ENCODE data around the gene ZFYVE28. TPM values are rescaled to one million over a fixed set of nuclear protein-coding genes. Genes with fewer than 3 reads are reported as not detected.

ZFYVE28 gene
- total RNA-seq, 1 donor, result 10.5 TPM

- peak overlapping the region; percentile 48 for H3K4me3 ChIP-seq (ENCODE audit: insufficient read depth, low read length)
- peak; percentile 61 for DNase-seq (ENCODE audit: insufficient read length, low spot score, missing footprints)
Measured at GRCh38 chr4:2416564-2417225, 1.8 kb downstream of the ZFYVE28 start.

GRCh38 chr4:2415881-2416563 lies 2.4 kb downstream of the ZFYVE28 start:
- Histone ChIP-seq H3K4me2 (ENCODE audit: insufficient read depth, low read length) (no peak overlapping the region), H3K4me3 (ENCODE audit: insufficient read depth, low read length) (no peak overlapping the region), H3K9me3 (ENCODE audit: low read depth, low read length) (no peaks in the 10 kb centered on the region), H3K27me3 (ENCODE audit: insufficient read depth, low read length) (peaks cover 51% of the 10 kb centered on the region), H4K20me1 (ENCODE audit: insufficient read depth, low read length) (no peaks in the 10 kb centered on the region), H3K4me1 (ENCODE audit: insufficient read depth, low read length) (peaks cover 25% of the 10 kb centered on the region), H3K27ac (ENCODE audit: low read depth, low read length) (no peak overlapping the region), H3K36me3 (ENCODE audit: insufficient read depth, low read length) (no peaks in the 10 kb centered on the region), H3K79me2 (ENCODE audit: insufficient read depth, low read length) (no peaks in the 10 kb centered on the region), H2AFZ (ENCODE audit: low read length) (no peak overlapping the region)
- TF ChIP-seq CTCF (IDR thresholded peaks at IDR 0.05; ENCODE audit: extremely low read depth, low read depth, low read length), result no peak
- DNase-seq (ENCODE audit: insufficient read length, low spot score, missing footprints), result no peak

More at GRCh38 chr4:2416564-2417225, 1.8 kb downstream of the ZFYVE28 start:
- peaks cover 56% of the 10 kb centered on the region for H3K27me3 ChIP-seq (ENCODE audit: insufficient read depth, low read length)
- H4K20me1 ChIP-seq (ENCODE audit: insufficient read depth, low read length), result no peaks in the 10 kb centered on the region
- H3K27ac ChIP-seq (ENCODE audit: low read depth, low read length), result no peak overlapping the region
- no peaks in the 10 kb centered on the region for H3K79me2 ChIP-seq (ENCODE audit: insufficient read depth, low read length)
- no peaks in the 10 kb centered on the region for H3K36me3 ChIP-seq (ENCODE audit: insufficient read depth, low read length)
- H3K9me3 ChIP-seq (ENCODE audit: low read depth, low read length), result no peaks in the 10 kb centered on the region
- TF ChIP-seq CTCF (IDR thresholded peaks at IDR 0.05; ENCODE audit: extremely low read depth, low read depth, low read length), result no peak
- H3K4me2 ChIP-seq (ENCODE audit: insufficient read depth, low read length), result peak overlapping the region; percentile 32
- peak overlapping the region; percentile 35 for H2AFZ ChIP-seq (ENCODE audit: low read length)
- H3K4me1 ChIP-seq (ENCODE audit: insufficient read depth, low read length), result peaks cover 25% of the 10 kb centered on the region

- no peak for DNase-seq (ENCODE audit: insufficient read length, low spot score, missing footprints)
- Histone ChIP-seq H4K20me1 (ENCODE audit: insufficient read depth, low read length) (no peaks in the 10 kb centered on the region), H3K79me2 (ENCODE audit: insufficient read depth, low read length) (no peaks in the 10 kb centered on the region), H3K27me3 (ENCODE audit: insufficient read depth, low read length) (peaks cover 43% of the 10 kb centered on the region), H3K4me3 (ENCODE audit: insufficient read depth, low read length) (no peak overlapping the region), H3K36me3 (ENCODE audit: insufficient read depth, low read length) (no peaks in the 10 kb centered on the region), H2AFZ (ENCODE audit: low read length) (no peak overlapping the region), H3K27ac (ENCODE audit: low read depth, low read length) (no peak overlapping the region), H3K9me3 (ENCODE audit: low read depth, low read length) (no peaks in the 10 kb centered on the region), H3K4me1 (ENCODE audit: insufficient read depth, low read length) (peaks cover 25% of the 10 kb centered on the region), H3K4me2 (ENCODE audit: insufficient read depth, low read length) (no peak overlapping the region)
- no peak for TF ChIP-seq CTCF (IDR thresholded peaks at IDR 0.05; ENCODE audit: extremely low read depth, low read depth, low read length)
Measured at GRCh38 chr4:2415213-2415612, 3.2 kb downstream of the ZFYVE28 start.

Data from osteoblast (primary cell).